HCT116 (cell line): ENCODE data around the gene MICAL3. TPM values are rescaled to one million over a fixed set of nuclear protein-coding genes. Genes with fewer than 3 reads are reported as not detected.

Source experiments
- ATAC-seq: fragments of 200-7000 bp; cut with Tn5 transposase; 2 replicates; pipeline ENCODE4 v1.9.1; 2020; ENCODE audit warnings: mild to moderate bottlenecking, moderate library complexity
- BruUV-seq: library from RNA; stranded (reverse); fragments of 400-500 nt; replicated peaks from 2 replicates; lab custom pipeline; 2021; lab: Mats Ljungman, UMichigan
- CTCF ChIA-PET: fragments of 300-600 bp; sonication (Branson Sonifier 250); formaldehyde crosslinking; loops from one replicate; lab custom pipeline; 2021; ENCODE audit warnings: antibody characterized with exemption; lab: Charles Lee
- POLR2A ChIA-PET: fragments of 300-600, 350-600 bp; sonication (Branson Sonifier 250); formaldehyde crosslinking; loops from one replicate; lab custom pipeline; 2021; ENCODE audit warnings: antibody characterized with exemption; lab: Charles Lee
- RAD21 ChIA-PET, 2 experiments: fragments of 300-600 bp; sonication (Branson Sonifier 250); formaldehyde crosslinking; loops; one replicate each; lab custom pipeline; 2023; ENCODE audit warnings: low total read pairs in 2 of 2; ENCODE audit not compliant: uncharacterized antibody in 2 of 2, unreplicated experiment in 2 of 2, low non-redundant PET in 1 of 2; lab: Charles Lee
- DNase-seq: peaks from one replicate; pipeline ENCODE4 v3.0.0-alpha.2; 2010; ENCODE audit warnings: low read depth, low spot score
- H2AFZ ChIP-seq: fragments of 200-600 bp; shearing (Covaris generic), sonication (generic); 2 replicates; pipeline ENCODE4 v1.6.1; 2017; ENCODE audit warnings: low read depth, mixed run types, mixed read lengths, antibody characterized with exemption, low read length; ENCODE audit not compliant: poor library complexity, severe bottlenecking
- H3K27ac ChIP-seq: 2 replicates; pipeline ENCODE4 v1.5.1; 2012; ENCODE audit warnings: low read depth, low read length
- H3K27me3 ChIP-seq: fragments of 200-600 bp; sonication (generic); 2 replicates; pipeline ENCODE4 v1.6.1; 2016; ENCODE audit warnings: mixed run types, low read length, mixed read lengths; ENCODE audit not compliant: insufficient read depth
- H3K36me3 ChIP-seq, 2 experiments: fragments of 200-500 bp in 1 of 2; fragments of 200-600 bp in 1 of 2; sonication (Bioruptor generic) in 1 of 2; sonication (generic) in 1 of 2; 2 replicates each; pipeline versions ENCODE4 v1.5.1 to v1.6.1; 2014 to 2016; ENCODE audit warnings: low read length in 2 of 2, inconsistent platforms in 1 of 2, mixed read lengths in 1 of 2, mixed run types in 1 of 2; ENCODE audit not compliant: insufficient read depth in 2 of 2, control insufficient read depth in 1 of 2
- H3K4me1 ChIP-seq, 2 experiments: fragments of 200-600 bp in 1 of 2; sonication (generic) in 1 of 2; 2 replicates each; pipeline versions ENCODE4 v1.5.1 to v1.6.1; 2012 to 2017; ENCODE audit warnings: low read length in 2 of 2, inconsistent platforms in 1 of 2, mild to moderate bottlenecking in 1 of 2, mixed read lengths in 1 of 2, mixed run types in 1 of 2, moderate library complexity in 1 of 2; ENCODE audit not compliant: insufficient read depth in 2 of 2, control insufficient read depth in 1 of 2
- H3K4me2 ChIP-seq: fragments of 200-600 bp; sonication (generic); 2 replicates; pipeline ENCODE4 v1.6.1; 2017; ENCODE audit warnings: mixed run types, low read length, mixed read lengths
- H3K4me3 ChIP-seq, 2 experiments: fragments of 200-600 bp in 1 of 2; sonication (generic) in 1 of 2; replicated peaks in 1 of 2; 2 replicates each; pipeline ENCODE4 v1.5.1; 2011 to 2016; ENCODE audit warnings: low read length in 2 of 2, control low read depth in 1 of 2, low read depth in 1 of 2, mild to moderate bottlenecking in 1 of 2, mixed read lengths in 1 of 2, mixed run types in 1 of 2
- H3K79me2 ChIP-seq: fragments of 200-600 bp; sonication (generic); 2 replicates; pipeline ENCODE4 v1.6.1; 2017; ENCODE audit warnings: mild to moderate bottlenecking, mixed run types, low read length, moderate library complexity, mixed read lengths; ENCODE audit not compliant: insufficient read depth
- H3K9ac ChIP-seq: fragments of 200-600 bp; sonication (generic); 2 replicates; pipeline ENCODE4 v1.6.1; 2016; ENCODE audit warnings: low read length, mixed read lengths
- H3K9me2 ChIP-seq: fragments of 200-600 bp; sonication (generic), shearing (Covaris generic); 2 replicates; pipeline ENCODE4 v1.6.1; 2017; ENCODE audit warnings: mixed run types, mild to moderate bottlenecking, moderate library complexity; ENCODE audit not compliant: insufficient read depth
- H3K9me3 ChIP-seq, 2 experiments: fragments of 200-500 bp in 1 of 2; fragments of 200-600 bp in 1 of 2; sonication (Bioruptor generic) in 1 of 2; sonication (generic) in 1 of 2; 2 replicates each; pipeline ENCODE4 v1.6.1; 2014 to 2017; ENCODE audit warnings: low read length in 2 of 2, mixed read lengths in 2 of 2, inconsistent platforms in 1 of 2, low read depth in 1 of 2, mild to moderate bottlenecking in 1 of 2, mixed run types in 1 of 2, moderate library complexity in 1 of 2; ENCODE audit not compliant: control insufficient read depth in 1 of 2, insufficient read depth in 1 of 2
- H4K20me1 ChIP-seq: fragments of 200-600 bp; sonication (generic), shearing (Covaris generic); 2 replicates; pipeline ENCODE4 v1.6.1; 2017; ENCODE audit warnings: mixed run types, mild to moderate bottlenecking, moderate library complexity; ENCODE audit not compliant: insufficient read depth
- EGR1 ChIP-seq: IDR thresholded peaks from 2 replicates; pipeline ENCODE4 v1.6.1; 2012; ENCODE audit warnings: low read depth
- YY1 ChIP-seq: IDR thresholded peaks from 2 replicates; pipeline ENCODE4 v1.6.1; 2011; ENCODE audit warnings: low read length, low read depth, moderate library complexity, mild to moderate bottlenecking; ENCODE audit not compliant: insufficient replicate concordance; ENCODE audit errors: extremely low read depth
- intact Hi-C: fragments of 100-400 bp; cut with micrococcal nuclease; formaldehyde crosslinking; loops from 2 replicates; pipeline ENCODE4 v1.10.0; 2022
- total RNA-seq: library from RNA; stranded (reverse); gene quantifications from one replicate; pipeline ENCODE4 v1.2.1, GENCODE V29; 2021; ENCODE audit not compliant: unreplicated experiment

MICAL3 gene
- total RNA-seq, 1 experiment from 2014 or later, result 30.8 TPM

DNA sequence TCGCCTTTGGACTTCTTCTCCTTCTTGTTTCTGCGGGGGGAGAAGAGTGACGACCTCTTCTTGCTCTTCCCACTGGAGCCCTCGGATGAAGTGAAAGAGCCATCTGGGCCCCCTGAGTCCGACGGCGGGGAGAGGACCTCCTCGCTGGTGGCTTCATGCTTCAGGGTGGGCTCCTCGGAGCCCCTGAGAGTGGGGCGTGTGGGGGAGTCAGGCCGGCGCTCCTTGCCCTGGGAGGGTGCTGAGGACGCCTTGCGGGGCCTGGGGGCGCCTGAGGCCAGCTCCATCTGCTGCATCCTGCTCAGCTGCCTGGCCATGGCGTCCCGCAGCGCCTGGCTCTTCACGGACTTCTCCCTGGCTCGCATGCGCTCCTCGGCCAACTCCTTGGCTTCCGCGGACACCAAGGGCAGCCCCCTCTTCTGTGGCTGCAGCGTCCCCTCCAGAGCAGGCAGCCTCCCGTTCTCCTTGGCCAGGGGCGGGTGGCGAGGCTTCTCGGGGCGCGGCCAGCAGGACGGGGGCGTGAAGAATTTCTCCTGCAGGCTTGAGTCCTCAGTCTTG lies 206.8 kb downstream of the MICAL3 start:
- H3K27ac ChIP-seq, result no peak overlapping the region
- no peak overlapping the region for H2AFZ ChIP-seq
- no TSS peak for BruUV-seq
- H3K36me3 ChIP-seq, result peaks cover 8 to 11% of the 10 kb centered on the region in 2 experiments; a peak in 3 of 4 replicates
- H3K4me1 ChIP-seq, result no peaks in the 10 kb centered on the region
- RAD21 ChIA-PET, result interaction anchor here in 1 of 2 experiments (0.7 kb wide), 1 partner anchor 61 kb away, joined by 3 read pairs; no protein-coding TSS in a partner anchor
- intact Hi-C loops, result no loop called here
- H3K9ac ChIP-seq, result no peak overlapping the region
- no peak for DNase-seq
- H3K9me2 ChIP-seq, result no peaks in the 10 kb centered on the region
- H3K4me3 ChIP-seq, result no peak overlapping the region
- no peaks in the 10 kb centered on the region for H3K27me3 ChIP-seq
- H3K79me2 ChIP-seq, result no peaks in the 10 kb centered on the region
- no peak overlapping the region for H3K4me2 ChIP-seq
- CTCF ChIA-PET, result no interaction called here
- H4K20me1 ChIP-seq, result no peaks in the 10 kb centered on the region
- TF ChIP-seq EGR1, result no peak
- ATAC-seq, result no peak
- POLR2A ChIA-PET, result no interaction called here
- H3K9me3 ChIP-seq, result no peaks in the 10 kb centered on the region

DNA sequence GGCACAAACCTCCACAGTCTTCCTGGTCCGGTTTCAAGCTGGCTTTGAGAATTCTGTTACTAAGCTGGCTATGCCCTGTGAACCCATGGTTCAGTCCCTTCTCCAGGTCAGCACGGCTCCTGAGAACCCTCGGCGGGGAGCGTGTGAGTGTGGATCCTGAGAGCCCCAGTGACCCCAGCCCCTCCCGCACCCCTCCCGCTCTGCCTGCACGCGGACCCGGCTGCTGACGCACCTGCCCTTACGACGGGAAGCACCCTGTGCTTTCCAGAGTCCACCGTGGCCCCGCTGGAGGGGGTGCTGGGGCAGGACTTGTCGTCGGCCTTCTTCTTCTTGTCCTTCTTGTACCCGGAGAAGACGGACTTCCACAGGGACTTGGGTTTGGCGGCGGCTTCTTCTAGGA lies 207.3 kb downstream of the MICAL3 start:
- TF ChIP-seq YY1, result no peak
- TF ChIP-seq, all 23 proteins: peak for 0
- H3K27me3 ChIP-seq, result no peaks in the 10 kb centered on the region
- H3K36me3 ChIP-seq, result peaks cover 8 to 11% of the 10 kb centered on the region in 2 experiments; a peak in 3 of 4 replicates
- ChIA-PET CTCF (no interaction called here), POLR2A (no interaction called here), RAD21 (interaction anchor here in 1 of 2 experiments (0.7 kb wide), 1 partner anchor 60 kb away, joined by 3 read pairs; no protein-coding TSS in a partner anchor)
- no peak overlapping the region for H3K4me3 ChIP-seq
- H3K9ac ChIP-seq, result no peak overlapping the region
- H3K79me2 ChIP-seq, result no peaks in the 10 kb centered on the region
- no peak overlapping the region for H3K27ac ChIP-seq
- BruUV-seq, result no TSS peak
- ATAC-seq (no peak), DNase-seq (no peak)
- no peak overlapping the region for H2AFZ ChIP-seq
- no peaks in the 10 kb centered on the region for H4K20me1 ChIP-seq
- H3K4me1 ChIP-seq, result no peaks in the 10 kb centered on the region
- no peaks in the 10 kb centered on the region for H3K9me2 ChIP-seq
- H3K9me3 ChIP-seq, result no peaks in the 10 kb centered on the region
- intact Hi-C loops, result no loop called here
- no peak overlapping the region for H3K4me2 ChIP-seq
